OCI-LY7 (cell line): Measurements from ENCODE around the gene DNALI1. TPM values are rescaled to one million over a fixed set of nuclear protein-coding genes. Genes with fewer than 3 reads are reported as not detected.
"Not testable (repeated sequence)": the region's sequence is repeated elsewhere in the genome, so short reads cannot be mapped to it uniquely, and the experiment has no call there.

Experiments
- BruUV-seq: library from RNA; stranded (reverse); fragments of 400-500 nt; replicated peaks from 2 replicates; lab custom pipeline; 2021; lab: Mats Ljungman, UMichigan
- CTCF ChIA-PET: fragments of 300-600 bp; sonication (Branson Sonifier 250); formaldehyde crosslinking; loops from one replicate; lab custom pipeline; 2022; ENCODE audit warnings: antibody characterized with exemption; ENCODE audit not compliant: unreplicated experiment; lab: Charles Lee
- POLR2A ChIA-PET: fragments of 300-600 bp; sonication (Branson Sonifier 250); formaldehyde crosslinking; loops from one replicate; lab custom pipeline; 2022; ENCODE audit warnings: antibody characterized with exemption; lab: Charles Lee
- DNase-seq: peaks from one replicate; pipeline ENCODE4 v3.0.0-alpha.2; 2015; ENCODE audit warnings: low spot score
- H2AFZ ChIP-seq: fragments of 200-600 bp; sonication (generic), shearing (Covaris generic); 2 replicates; pipeline ENCODE4 v1.6.1; 2014; ENCODE audit warnings: mild to moderate bottlenecking, antibody characterized with exemption, low read length, moderate library complexity
- H3K27ac ChIP-seq: fragments of 200-600 bp; sonication (generic); 2 replicates; pipeline ENCODE4 v1.5.1; 2014; ENCODE audit warnings: mixed run types, low read depth, mild to moderate bottlenecking, moderate library complexity, low read length, inconsistent platforms; ENCODE audit not compliant: poor library complexity, severe bottlenecking
- H3K36me3 ChIP-seq: fragments of 200-600 bp; sonication (generic); 2 replicates; pipeline ENCODE4 v1.6.1; 2014; ENCODE audit warnings: mild to moderate bottlenecking, antibody characterized with exemption, low read length, moderate library complexity, mixed read lengths; ENCODE audit not compliant: insufficient read depth
- H3K4me1 ChIP-seq: fragments of 200-600 bp; sonication (generic); 2 replicates; pipeline ENCODE4 v1.5.1; 2014; ENCODE audit warnings: mild to moderate bottlenecking, low read length; ENCODE audit not compliant: insufficient read depth, poor library complexity, severe bottlenecking
- H3K4me2 ChIP-seq: fragments of 200-600 bp; sonication (generic); 2 replicates; pipeline ENCODE4 v1.6.1; 2014; ENCODE audit warnings: mild to moderate bottlenecking, low read length
- H3K4me3 ChIP-seq: fragments of 200-600 bp; sonication (generic); 2 replicates; pipeline ENCODE4 v1.5.1; 2014; ENCODE audit warnings: mild to moderate bottlenecking, low read depth, low read length; ENCODE audit not compliant: poor library complexity, severe bottlenecking
- H3K79me2 ChIP-seq: fragments of 200-600 bp; sonication (generic); 2 replicates; pipeline ENCODE4 v1.6.1; 2016; ENCODE audit warnings: low read depth, mild to moderate bottlenecking, low read length, moderate library complexity, mixed read lengths; ENCODE audit not compliant: insufficient read depth
- H3K9me2 ChIP-seq: fragments of 200-600 bp; sonication (generic); 2 replicates; pipeline ENCODE4 v1.6.1; 2016; ENCODE audit warnings: mild to moderate bottlenecking, low read length, mixed read lengths; ENCODE audit not compliant: insufficient read depth
- H3K9me3 ChIP-seq: fragments of 200-600 bp; sonication (generic); 2 replicates; pipeline ENCODE4 v1.6.1; 2014; ENCODE audit warnings: mild to moderate bottlenecking, mixed run types, low read length, mixed read lengths
- H4K20me1 ChIP-seq: fragments of 200-600 bp; sonication (generic); 2 replicates; pipeline ENCODE4 v1.6.1; 2014; ENCODE audit warnings: mild to moderate bottlenecking, antibody characterized with exemption, low read length, moderate library complexity, mixed read lengths; ENCODE audit not compliant: insufficient read depth
- EZH2phosphoT487 ChIP-seq: fragments of 200-600 bp; sonication (generic); IDR thresholded peaks from 2 replicates; pipeline ENCODE4 v1.6.1; 2018; ENCODE audit warnings: low read depth, borderline replicate concordance, mild to moderate bottlenecking, mixed run types, antibody characterized with exemption, low read length, moderate library complexity, mixed read lengths
- intact Hi-C: fragments of 100-400 bp; cut with micrococcal nuclease; formaldehyde crosslinking; loops from one replicate; pipeline ENCODE4 v1.10.0; 2022; ENCODE audit not compliant: unreplicated experiment
- total RNA-seq, 2 experiments: library from RNA; depleted of rRNA in 1 of 2; stranded (reverse); fragments of >200 nt in 1 of 2; shearing (Covaris generic) in 1 of 2; gene quantifications; 2 replicates each; pipeline ENCODE4 v1.2.3, GENCODE V29; 2014 to 2022
- TF ChIP-seq, protein P1 (sequence below): fragments of 200-600 bp; sonication (generic); conservative IDR thresholded peaks from 2 replicates; pipeline ENCODE4 v1.5.1; 2014; ENCODE audit warnings: mild to moderate bottlenecking, antibody characterized with exemption, low read length, moderate library complexity, mixed read lengths

Gene DNALI1
- total RNA-seq, 2 experiments from 2014 or later = not detected

DNA sequence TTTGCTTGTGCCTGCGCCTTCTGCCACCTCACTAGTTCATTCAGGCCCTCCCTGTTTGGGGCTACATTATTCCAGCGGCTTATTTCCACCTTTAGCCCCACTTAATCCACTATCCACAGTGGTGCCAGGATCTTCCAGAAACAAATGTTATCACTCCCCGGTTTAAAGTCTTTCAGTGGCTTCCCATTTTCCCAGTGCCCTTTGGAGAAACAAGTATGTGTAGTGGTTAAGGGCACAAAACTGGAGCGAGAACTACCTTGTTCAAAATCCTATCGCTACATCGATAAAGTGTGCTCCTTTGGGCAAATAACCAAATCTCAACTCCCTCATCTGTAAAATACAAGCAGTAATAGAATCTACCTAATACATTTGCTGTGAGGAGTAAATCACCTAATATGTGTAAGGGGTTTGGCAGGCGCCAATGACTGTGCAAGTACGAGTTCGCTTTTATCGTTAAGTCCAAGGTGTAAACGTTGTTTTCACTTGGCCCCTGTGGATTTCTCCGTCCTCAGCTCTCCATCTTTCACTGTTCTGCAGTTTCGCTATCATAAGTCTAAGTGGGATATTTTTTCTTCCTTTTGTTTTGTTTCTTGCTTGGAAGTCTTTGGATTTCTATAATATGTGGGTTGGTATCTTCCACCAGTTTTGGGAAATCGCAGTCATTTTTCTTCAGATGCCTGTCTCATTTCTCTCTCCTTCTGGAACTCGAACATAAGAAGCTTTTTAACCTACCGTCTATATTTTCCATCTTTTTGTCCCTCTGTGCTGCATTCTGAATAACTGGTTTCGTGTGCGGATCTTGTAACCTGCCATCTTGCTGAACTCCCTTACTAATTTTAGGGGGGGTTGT, 41.3 kb upstream of the DNALI1 start:
- H3K4me2 ChIP-seq = peak overlapping the region; percentile 74
- H3K4me1 ChIP-seq = peaks cover 16% of the 10 kb centered on the region
- peak overlapping the region; percentile 82 for H3K4me3 ChIP-seq
- H3K27ac ChIP-seq = peak overlapping the region; percentile 47
- TSS peak; percentile 96 for BruUV-seq
- no peak for DNase-seq
- no peak for TF ChIP-seq EZH2phosphoT487
- TF ChIP-seq, protein P1, sequence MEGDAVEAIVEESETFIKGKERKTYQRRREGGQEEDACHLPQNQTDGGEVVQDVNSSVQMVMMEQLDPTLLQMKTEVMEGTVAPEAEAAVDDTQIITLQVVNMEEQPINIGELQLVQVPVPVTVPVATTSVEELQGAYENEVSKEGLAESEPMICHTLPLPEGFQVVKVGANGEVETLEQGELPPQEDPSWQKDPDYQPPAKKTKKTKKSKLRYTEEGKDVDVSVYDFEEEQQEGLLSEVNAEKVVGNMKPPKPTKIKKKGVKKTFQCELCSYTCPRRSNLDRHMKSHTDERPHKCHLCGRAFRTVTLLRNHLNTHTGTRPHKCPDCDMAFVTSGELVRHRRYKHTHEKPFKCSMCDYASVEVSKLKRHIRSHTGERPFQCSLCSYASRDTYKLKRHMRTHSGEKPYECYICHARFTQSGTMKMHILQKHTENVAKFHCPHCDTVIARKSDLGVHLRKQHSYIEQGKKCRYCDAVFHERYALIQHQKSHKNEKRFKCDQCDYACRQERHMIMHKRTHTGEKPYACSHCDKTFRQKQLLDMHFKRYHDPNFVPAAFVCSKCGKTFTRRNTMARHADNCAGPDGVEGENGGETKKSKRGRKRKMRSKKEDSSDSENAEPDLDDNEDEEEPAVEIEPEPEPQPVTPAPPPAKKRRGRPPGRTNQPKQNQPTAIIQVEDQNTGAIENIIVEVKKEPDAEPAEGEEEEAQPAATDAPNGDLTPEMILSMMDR = no peak
- H3K36me3 ChIP-seq = peaks cover 25% of the 10 kb centered on the region
- intact Hi-C loops = loop anchor here (2.0 kb wide), 1 partner anchor 41 kb away; the partner anchor contains the start of gene ZC3H12A
- ChIA-PET POLR2A (interaction anchor here (0.6 to 1.5 kb wide), 8 partner anchors 9 to 1372 kb away, joined by 3 to 8 read pairs (median 4); partner anchors contain the start of genes CDCA8 and ZC3H12A), CTCF (interaction anchor here (1.1 to 1.3 kb wide), 2 partner anchors 12 to 28 kb away, joined by 5 to 7 read pairs; no protein-coding TSS in a partner anchor)
- H3K79me2 ChIP-seq = peaks cover 13% of the 10 kb centered on the region; the same call in 1 of the 2 replicates
- peaks cover 10% of the 10 kb centered on the region; the same call in 1 of the 2 replicates for H4K20me1 ChIP-seq
- H2AFZ ChIP-seq = peak overlapping the region; percentile 88; the same call in 1 of the 2 replicates
- H3K9me2 ChIP-seq = no peaks in the 10 kb centered on the region
- H3K9me3 ChIP-seq = no peaks in the 10 kb centered on the region

DNA sequence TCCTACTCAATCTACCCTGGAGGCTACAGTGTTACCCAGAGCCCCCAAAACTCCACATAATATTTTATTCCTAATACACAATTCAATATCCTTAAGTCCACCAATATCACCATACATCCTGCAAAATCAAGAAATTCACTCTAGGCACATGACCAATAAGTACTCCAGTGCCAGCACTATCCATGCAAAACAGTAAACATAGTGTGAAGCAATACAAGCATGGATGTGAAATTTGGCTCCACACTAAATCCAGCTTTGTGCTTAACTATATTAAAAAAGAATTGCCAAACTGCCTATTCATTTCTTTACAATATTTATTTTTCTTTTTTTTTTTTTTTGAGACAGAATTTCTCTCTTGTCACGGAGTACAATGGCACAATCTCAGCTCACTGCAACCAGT, 39.2 kb upstream of the DNALI1 start:
- peaks cover 16% of the 10 kb centered on the region for H3K4me1 ChIP-seq
- ChIA-PET POLR2A (no interaction called here), CTCF (no interaction called here)
- BruUV-seq = no TSS peak
- no peak overlapping the region for H3K27ac ChIP-seq
- no peak for DNase-seq
- H3K9me2 ChIP-seq = no peaks in the 10 kb centered on the region
- intact Hi-C loops = no loop called here
- no peak overlapping the region for H2AFZ ChIP-seq
- peaks cover 8% of the 10 kb centered on the region for H3K36me3 ChIP-seq
- no peak for TF ChIP-seq EZH2phosphoT487
- TF ChIP-seq, protein P1 = no peak
- no peak overlapping the region for H3K4me2 ChIP-seq
- peaks cover 10% of the 10 kb centered on the region; the same call in 1 of the 2 replicates for H4K20me1 ChIP-seq
- no peaks in the 10 kb centered on the region for H3K9me3 ChIP-seq
- H3K4me3 ChIP-seq = no peak overlapping the region
- peaks cover 13% of the 10 kb centered on the region; the same call in 1 of the 2 replicates for H3K79me2 ChIP-seq

DNA sequence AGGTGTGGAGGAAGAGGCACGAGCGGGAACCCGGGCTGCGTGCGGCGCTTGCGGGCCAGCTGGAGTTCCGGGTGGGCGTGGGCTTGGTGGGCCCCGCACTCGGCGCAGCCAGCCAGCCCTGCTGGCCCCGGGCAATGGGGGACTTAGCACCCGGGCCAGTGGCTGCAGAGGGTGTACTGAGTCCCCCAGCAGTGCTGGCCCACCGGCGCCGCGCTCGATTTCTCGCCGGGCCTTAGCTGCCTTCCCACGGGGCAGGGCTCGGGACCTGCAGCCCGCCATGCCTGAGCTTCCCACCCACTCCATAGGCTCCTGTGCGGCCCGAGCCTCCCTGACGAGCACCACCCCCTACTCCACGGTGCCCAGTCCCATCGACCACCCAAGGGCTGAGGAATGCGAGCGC, 38.5 kb upstream of the DNALI1 start:
- CTCF ChIA-PET, H3K4me2 ChIP-seq, BruUV-seq, POLR2A ChIA-PET, H3K4me3 ChIP-seq, H3K9me2 ChIP-seq, H3K36me3 ChIP-seq, intact Hi-C loops, H3K27ac ChIP-seq, H3K79me2 ChIP-seq, DNase-seq, H4K20me1 ChIP-seq, H3K9me3 ChIP-seq, H2AFZ ChIP-seq: not testable (repeated sequence)
- H3K4me1 ChIP-seq = peaks cover 13% of the 10 kb centered on the region

DNA sequence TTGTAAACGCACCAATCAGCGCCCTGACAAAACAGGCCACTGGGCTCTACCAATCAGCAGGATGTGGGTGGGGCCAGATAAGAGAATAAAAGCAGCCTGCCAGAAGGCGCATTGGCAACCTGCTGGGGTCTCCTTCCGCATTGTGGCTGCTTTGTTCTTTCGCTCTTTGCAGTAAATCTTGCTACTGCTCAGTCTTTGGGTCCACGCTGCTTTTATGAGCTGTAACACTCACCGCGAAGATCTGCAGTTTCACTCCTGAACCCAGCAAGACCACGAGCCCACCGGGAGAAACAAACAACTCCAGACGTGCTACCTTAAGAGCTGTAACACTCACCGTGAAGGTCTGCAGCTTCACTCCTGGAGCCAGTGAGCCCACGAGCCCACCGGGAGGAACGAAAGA, 37.8 kb upstream of the DNALI1 start:
- intact Hi-C loops, H3K36me3 ChIP-seq, H3K4me3 ChIP-seq, H3K27ac ChIP-seq, BruUV-seq, POLR2A ChIA-PET, H3K9me2 ChIP-seq, H3K79me2 ChIP-seq, H3K9me3 ChIP-seq, H2AFZ ChIP-seq, H3K4me2 ChIP-seq, CTCF ChIA-PET, H4K20me1 ChIP-seq, DNase-seq, H3K4me1 ChIP-seq: not testable (repeated sequence)
